Neural cell (in vitro differentiated cells): Measurements from ENCODE around the gene PYGO2. TPM values are rescaled to one million over a fixed set of nuclear protein-coding genes. Genes with fewer than 3 reads are reported as not detected.
A peak's percentile ranks its signal among the peaks of the same experiment; 100 is the strongest.

ENCODE experiments used
- H2AFZ ChIP-seq: fragments of 200-600, 300-800 bp; sonication (generic), shearing (Covaris generic); 2 replicates; pipeline ENCODE4 v1.6.0; 2014; ENCODE audit warnings: low read depth, mild to moderate bottlenecking, antibody characterized with exemption, low read length, moderate library complexity
- H3F3A ChIP-seq: fragments of 200-600 bp; shearing (Covaris generic); 2 replicates; pipeline ENCODE4 v1.6.1; 2016; ENCODE audit warnings: mild to moderate bottlenecking, moderate library complexity, mixed read lengths, antibody characterized with exemption, low read length; ENCODE audit not compliant: insufficient read depth, poor library complexity, severe bottlenecking
- H3K27ac ChIP-seq: fragments of 200-600, 300-800 bp; sonication (generic), shearing (Covaris generic); 2 replicates; pipeline ENCODE4 v1.5.1; 2014; ENCODE audit warnings: mild to moderate bottlenecking, low read length, moderate library complexity
- H3K27me3 ChIP-seq: fragments of 300-800, 200-600 bp; sonication (generic), shearing (Covaris generic); 2 replicates; pipeline ENCODE4 v1.6.0; 2014; ENCODE audit warnings: mild to moderate bottlenecking, low read depth, low read length, moderate library complexity; ENCODE audit not compliant: insufficient read depth
- H3K36me3 ChIP-seq: fragments of 300-800, 200-600 bp; sonication (generic), shearing (Covaris generic); 2 replicates; pipeline ENCODE4 v1.5.1; 2014; ENCODE audit warnings: mild to moderate bottlenecking, antibody characterized with exemption, low read length, moderate library complexity; ENCODE audit not compliant: insufficient read depth
- H3K4me2 ChIP-seq: fragments of 300-800, 200-600 bp; sonication (generic), shearing (Covaris generic); 2 replicates; pipeline ENCODE4 v1.6.0; 2014; ENCODE audit warnings: mild to moderate bottlenecking, low read length
- H3K4me3 ChIP-seq: fragments of 300-800, 200-600 bp; sonication (generic), shearing (Covaris generic); 2 replicates; pipeline ENCODE4 v1.5.1; 2014; ENCODE audit warnings: mild to moderate bottlenecking, low read length, moderate library complexity
- H3K79me2 ChIP-seq: fragments of 200-600 bp; shearing (Covaris generic); replicated peaks from 2 replicates; pipeline ENCODE4 v1.6.0; 2014; ENCODE audit warnings: mild to moderate bottlenecking, low read length, moderate library complexity; ENCODE audit not compliant: insufficient read depth
- H3K9ac ChIP-seq: fragments of 300-800, 200-600 bp; sonication (generic), shearing (Covaris generic); 2 replicates; pipeline ENCODE4 v1.6.1; 2016; ENCODE audit warnings: mild to moderate bottlenecking, low read length, mixed read lengths
- H3K9me2 ChIP-seq: fragments of 200-600 bp; shearing (Covaris generic); 2 replicates; pipeline ENCODE4 v1.6.1; 2016; ENCODE audit warnings: mild to moderate bottlenecking, low read length, mixed read lengths; ENCODE audit not compliant: insufficient read depth
- H3K9me3 ChIP-seq: fragments of 200-600, 300-800 bp; sonication (generic), shearing (Covaris generic); 2 replicates; pipeline ENCODE4 v1.6.1; 2016; ENCODE audit warnings: mild to moderate bottlenecking, mixed run types, low read length, moderate library complexity, mixed read lengths
- H4K20me1 ChIP-seq: fragments of 200-600 bp; shearing (Covaris generic); 2 replicates; pipeline ENCODE4 v1.6.1; 2016; ENCODE audit warnings: mild to moderate bottlenecking, mixed run types; ENCODE audit not compliant: insufficient read depth
- EP300 ChIP-seq: fragments of 450-650 bp; conservative IDR thresholded peaks from 2 replicates; pipeline ENCODE4 v1.6.1; 2014; ENCODE audit warnings: antibody characterized with exemption, mild to moderate bottlenecking, moderate library complexity; ENCODE audit not compliant: poor library complexity, severe bottlenecking
- EZH2 ChIP-seq: fragments of 200-600, 300-800 bp; shearing (Covaris generic), sonication (generic); IDR thresholded peaks from 2 replicates; pipeline ENCODE4 v1.6.1; 2014; ENCODE audit warnings: antibody characterized with exemption, low read length, borderline replicate concordance, mild to moderate bottlenecking; ENCODE audit not compliant: insufficient read depth, poor library complexity, severe bottlenecking
- MXI1 ChIP-seq: fragments of 450-650 bp; conservative IDR thresholded peaks from 2 replicates; pipeline ENCODE4 v1.6.1; 2014; ENCODE audit warnings: antibody characterized with exemption, mild to moderate bottlenecking; ENCODE audit not compliant: poor library complexity, severe bottlenecking
- POLR2AphosphoS5 ChIP-seq: IDR thresholded peaks from 2 replicates; pipeline ENCODE4 v1.6.1; 2012
- RAD21 ChIP-seq: fragments of 450-650 bp; conservative IDR thresholded peaks from 2 replicates; pipeline ENCODE4 v1.6.1; 2014; ENCODE audit warnings: antibody characterized with exemption, mild to moderate bottlenecking, moderate library complexity
- SMC3 ChIP-seq: fragments of 450-650 bp; conservative IDR thresholded peaks from 2 replicates; pipeline ENCODE4 v1.6.1; 2014; ENCODE audit warnings: antibody characterized with exemption, mild to moderate bottlenecking, moderate library complexity; ENCODE audit not compliant: poor library complexity
- TAF1 ChIP-seq: IDR thresholded peaks from 2 replicates; pipeline ENCODE4 v1.6.1; 2012; ENCODE audit warnings: low read depth
- polyA plus RNA-seq: library from polyadenylated mRNA; depleted of rRNA; stranded (reverse); fragments of >200 nt; gene quantifications from 2 replicates; pipeline ENCODE4 v1.2.3, GENCODE V29; 2014
- TF ChIP-seq, protein P1 (sequence below): IDR thresholded peaks from 2 replicates; pipeline ENCODE4 v1.6.1; 2012; ENCODE audit warnings: borderline replicate concordance
- TF ChIP-seq, protein P2 (sequence below): fragments of 450-650 bp; IDR thresholded peaks from 2 replicates; pipeline ENCODE4 v1.5.1; 2014; ENCODE audit warnings: antibody characterized with exemption, mild to moderate bottlenecking, moderate library complexity; ENCODE audit not compliant: poor library complexity, severe bottlenecking

PYGO2 gene
- polyA plus RNA-seq, 1 donor from 2014 or later, result 13.4 TPM

- Histone ChIP-seq H3K27ac (peak within 1 kb of the TSS; percentile 89), H4K20me1 (no peaks in the 10 kb centered on the region), H2AFZ (peak within 1 kb of the TSS; percentile 95), H3K9me3 (no peaks in the 10 kb centered on the region), H3K9me2 (no peaks in the 10 kb centered on the region), H3K9ac (peak within 1 kb of the TSS; percentile 88), H3F3A (peaks cover 3% of the 10 kb centered on the region), H3K4me2 (peak within 1 kb of the TSS; percentile 87), H3K4me3 (peak within 1 kb of the TSS; percentile 83), H3K36me3 (no peaks in the 10 kb centered on the region), H3K79me2 (peaks cover 26% of the 10 kb centered on the region), H3K27me3 (no peaks in the 10 kb centered on the region)
- TF ChIP-seq, protein P1, sequence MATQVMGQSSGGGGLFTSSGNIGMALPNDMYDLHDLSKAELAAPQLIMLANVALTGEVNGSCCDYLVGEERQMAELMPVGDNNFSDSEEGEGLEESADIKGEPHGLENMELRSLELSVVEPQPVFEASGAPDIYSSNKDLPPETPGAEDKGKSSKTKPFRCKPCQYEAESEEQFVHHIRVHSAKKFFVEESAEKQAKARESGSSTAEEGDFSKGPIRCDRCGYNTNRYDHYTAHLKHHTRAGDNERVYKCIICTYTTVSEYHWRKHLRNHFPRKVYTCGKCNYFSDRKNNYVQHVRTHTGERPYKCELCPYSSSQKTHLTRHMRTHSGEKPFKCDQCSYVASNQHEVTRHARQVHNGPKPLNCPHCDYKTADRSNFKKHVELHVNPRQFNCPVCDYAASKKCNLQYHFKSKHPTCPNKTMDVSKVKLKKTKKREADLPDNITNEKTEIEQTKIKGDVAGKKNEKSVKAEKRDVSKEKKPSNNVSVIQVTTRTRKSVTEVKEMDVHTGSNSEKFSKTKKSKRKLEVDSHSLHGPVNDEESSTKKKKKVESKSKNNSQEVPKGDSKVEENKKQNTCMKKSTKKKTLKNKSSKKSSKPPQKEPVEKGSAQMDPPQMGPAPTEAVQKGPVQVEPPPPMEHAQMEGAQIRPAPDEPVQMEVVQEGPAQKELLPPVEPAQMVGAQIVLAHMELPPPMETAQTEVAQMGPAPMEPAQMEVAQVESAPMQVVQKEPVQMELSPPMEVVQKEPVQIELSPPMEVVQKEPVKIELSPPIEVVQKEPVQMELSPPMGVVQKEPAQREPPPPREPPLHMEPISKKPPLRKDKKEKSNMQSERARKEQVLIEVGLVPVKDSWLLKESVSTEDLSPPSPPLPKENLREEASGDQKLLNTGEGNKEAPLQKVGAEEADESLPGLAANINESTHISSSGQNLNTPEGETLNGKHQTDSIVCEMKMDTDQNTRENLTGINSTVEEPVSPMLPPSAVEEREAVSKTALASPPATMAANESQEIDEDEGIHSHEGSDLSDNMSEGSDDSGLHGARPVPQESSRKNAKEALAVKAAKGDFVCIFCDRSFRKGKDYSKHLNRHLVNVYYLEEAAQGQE, result no peak
- TF ChIP-seq EZH2 (no peak), MXI1 (peak; percentile 100), SMC3 (no peak), POLR2AphosphoS5 (peak; percentile 70), RAD21 (peak; percentile 49), EP300 (no peak), TAF1 (no peak)
- TF ChIP-seq, protein P2, sequence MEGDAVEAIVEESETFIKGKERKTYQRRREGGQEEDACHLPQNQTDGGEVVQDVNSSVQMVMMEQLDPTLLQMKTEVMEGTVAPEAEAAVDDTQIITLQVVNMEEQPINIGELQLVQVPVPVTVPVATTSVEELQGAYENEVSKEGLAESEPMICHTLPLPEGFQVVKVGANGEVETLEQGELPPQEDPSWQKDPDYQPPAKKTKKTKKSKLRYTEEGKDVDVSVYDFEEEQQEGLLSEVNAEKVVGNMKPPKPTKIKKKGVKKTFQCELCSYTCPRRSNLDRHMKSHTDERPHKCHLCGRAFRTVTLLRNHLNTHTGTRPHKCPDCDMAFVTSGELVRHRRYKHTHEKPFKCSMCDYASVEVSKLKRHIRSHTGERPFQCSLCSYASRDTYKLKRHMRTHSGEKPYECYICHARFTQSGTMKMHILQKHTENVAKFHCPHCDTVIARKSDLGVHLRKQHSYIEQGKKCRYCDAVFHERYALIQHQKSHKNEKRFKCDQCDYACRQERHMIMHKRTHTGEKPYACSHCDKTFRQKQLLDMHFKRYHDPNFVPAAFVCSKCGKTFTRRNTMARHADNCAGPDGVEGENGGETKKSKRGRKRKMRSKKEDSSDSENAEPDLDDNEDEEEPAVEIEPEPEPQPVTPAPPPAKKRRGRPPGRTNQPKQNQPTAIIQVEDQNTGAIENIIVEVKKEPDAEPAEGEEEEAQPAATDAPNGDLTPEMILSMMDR, result peak; percentile 43
These were observed 12.7 kb upstream of the PYGO2 start, which contains the start of gene CKS1B for GRCh38 chr1:154974102-154974807. TSS of gene CKS1B (plus strand) at chr1:154974681. CDS start at chr1:154974746, 65 bp downstream.

- Histone ChIP-seq H3K27me3 (no peaks in the 10 kb centered on the region), H3K4me3 (peak overlapping the region; percentile 83), H4K20me1 (no peaks in the 10 kb centered on the region), H3K79me2 (peaks cover 26% of the 10 kb centered on the region), H3K9me2 (no peaks in the 10 kb centered on the region), H3K36me3 (no peaks in the 10 kb centered on the region), H3K4me2 (peak overlapping the region; percentile 86), H3K27ac (peak overlapping the region; percentile 89), H3K9ac (peak overlapping the region; percentile 88), H3K9me3 (no peaks in the 10 kb centered on the region), H3F3A (peaks cover 3% of the 10 kb centered on the region), H2AFZ (peak overlapping the region; percentile 95)
- TF ChIP-seq EP300 (no peak), RAD21 (peak; percentile 58), SMC3 (peak; percentile 76), TAF1 (no peak)
- TF ChIP-seq, protein P2, result peak; percentile 67
- TF ChIP-seq, protein P1, result peak; percentile 46
These were observed 11.9 kb upstream of the PYGO2 start for GRCh38 chr1:154973344-154974101.
